ENCODE measurements around the gene SLC35A3. TPM values are rescaled to one million over a fixed set of nuclear protein-coding genes. Genes with fewer than 3 reads are reported as not detected.

The SLC35A3 gene
- total RNA-seq, 1 experiment from 2014 or later = 21.6 TPM

DNA sequence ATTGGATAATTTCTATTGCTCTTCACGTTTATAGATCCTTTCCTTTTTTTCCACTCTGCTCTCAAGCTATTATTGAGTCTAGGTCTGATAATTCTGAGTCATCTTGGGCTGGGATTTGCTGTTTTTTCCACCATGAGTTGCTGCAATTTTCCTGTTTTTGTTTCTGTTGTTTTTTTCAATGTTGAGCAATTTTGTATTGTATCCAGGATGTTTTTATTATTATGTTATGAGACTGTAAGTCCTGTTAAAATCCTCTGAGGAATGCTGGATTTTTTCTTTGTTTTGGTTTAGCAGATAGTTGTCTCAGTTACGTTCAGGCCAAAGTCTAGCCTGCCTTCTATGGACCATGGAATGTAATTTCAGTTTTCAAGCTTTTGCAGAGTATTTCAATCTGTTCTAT lies 13.0 kb upstream of the SLC35A3 start:
- Histone ChIP-seq H3K9ac (ENCODE audit: low read length) (no peak overlapping the region), H3K9me3 (ENCODE audit: control insufficient read depth in 1 of 2, insufficient read depth in 1 of 2, low read depth in 1 of 2, low read length in 2 of 2) (0 out of 4 replicates have a peak, but pooled peaks cover 0 to 3% of the 10 kb centered on the region in 2 experiments), H3K4me3 (replicated peaks in 1 of 2; ENCODE audit: low read depth in 1 of 2, low read length in 2 of 2) (no peak overlapping the region), H3K27me3 (ENCODE audit: insufficient read depth, low read length) (no peaks in the 10 kb centered on the region), H3K36me3 (ENCODE audit: control insufficient read depth in 1 of 2, insufficient read depth in 2 of 2, low read length in 2 of 2) (no peaks in the 10 kb centered on the region), H3K27ac (ENCODE audit: low read depth, low read length) (no peak overlapping the region), H3K79me2 (ENCODE audit: insufficient read depth, low read length) (no peaks in the 10 kb centered on the region), H3K9me2 (ENCODE audit: insufficient read depth) (no peaks in the 10 kb centered on the region), H2AFZ (ENCODE audit: low read depth, low read length, poor library complexity, severe bottlenecking) (no peak overlapping the region), H3K4me1 (ENCODE audit: control insufficient read depth in 1 of 2, insufficient read depth in 2 of 2, low read length in 2 of 2) (no peaks in the 10 kb centered on the region), H4K20me1 (ENCODE audit: insufficient read depth) (no peaks in the 10 kb centered on the region), H3K4me2 (ENCODE audit: low read length) (no peak overlapping the region)
- BruUV-seq (replicated peaks) = no TSS peak
- ChIA-PET CTCF (no interaction called here), POLR2A (no interaction called here), RAD21 (ENCODE audit: low non-redundant PET in 1 of 2, low total read pairs in 2 of 2, uncharacterized antibody in 2 of 2, unreplicated experiment in 2 of 2) (no interaction called here)
- intact Hi-C loops (cut with micrococcal nuclease) = no loop called here
- no peak for DNase-seq (ENCODE audit: low read depth, low spot score)
- no peak for ATAC-seq
- TF ChIP-seq RAD21 (IDR thresholded peaks at IDR 0.05; ENCODE audit: low read depth) (no peak), SIN3A (IDR thresholded peaks at IDR 0.05; ENCODE audit: low read depth) (no peak), YY1 (IDR thresholded peaks at IDR 0.05; ENCODE audit: extremely low read depth, insufficient replicate concordance, low read depth, low read length) (no peak), ELF1 (IDR thresholded peaks at IDR 0.05; ENCODE audit: borderline replicate concordance, low read depth) (no peak), EZH2 (IDR thresholded peaks at IDR 0.05) (no peak), FOSL1 (IDR thresholded peaks at IDR 0.05; ENCODE audit: low read depth) (no peak), EGR1 (IDR thresholded peaks at IDR 0.05; ENCODE audit: low read depth) (no peak), ZFX (IDR thresholded peaks at IDR 0.05) (no peak), CBX3 (IDR thresholded peaks at IDR 0.05; ENCODE audit: low read depth) (no peak), JUND (IDR thresholded peaks at IDR 0.05) (no peak), SRF (IDR thresholded peaks at IDR 0.05; ENCODE audit: low read depth) (no peak), ZNF274 (IDR thresholded peaks at IDR 0.05; ENCODE audit: low read depth, low read length) (no peak), POLR2AphosphoS5 (IDR thresholded peaks at IDR 0.05; ENCODE audit: low read depth, low read length) (no peak), CEBPB (IDR thresholded peaks at IDR 0.05; ENCODE audit: low read depth) (no peak), TCF7L2 (IDR thresholded peaks at IDR 0.05; ENCODE audit: borderline replicate concordance, extremely low read depth, insufficient read depth, insufficient read length) (no peak)
- TF ChIP-seq, protein P1, sequence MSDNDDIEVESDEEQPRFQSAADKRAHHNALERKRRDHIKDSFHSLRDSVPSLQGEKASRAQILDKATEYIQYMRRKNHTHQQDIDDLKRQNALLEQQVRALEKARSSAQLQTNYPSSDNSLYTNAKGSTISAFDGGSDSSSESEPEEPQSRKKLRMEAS (IDR thresholded peaks at IDR 0.05) = no peak
- TF ChIP-seq, protein P2, sequence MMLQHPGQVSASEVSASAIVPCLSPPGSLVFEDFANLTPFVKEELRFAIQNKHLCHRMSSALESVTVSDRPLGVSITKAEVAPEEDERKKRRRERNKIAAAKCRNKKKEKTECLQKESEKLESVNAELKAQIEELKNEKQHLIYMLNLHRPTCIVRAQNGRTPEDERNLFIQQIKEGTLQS (IDR thresholded peaks at IDR 0.05) = no peak
- TF ChIP-seq, protein P3, sequence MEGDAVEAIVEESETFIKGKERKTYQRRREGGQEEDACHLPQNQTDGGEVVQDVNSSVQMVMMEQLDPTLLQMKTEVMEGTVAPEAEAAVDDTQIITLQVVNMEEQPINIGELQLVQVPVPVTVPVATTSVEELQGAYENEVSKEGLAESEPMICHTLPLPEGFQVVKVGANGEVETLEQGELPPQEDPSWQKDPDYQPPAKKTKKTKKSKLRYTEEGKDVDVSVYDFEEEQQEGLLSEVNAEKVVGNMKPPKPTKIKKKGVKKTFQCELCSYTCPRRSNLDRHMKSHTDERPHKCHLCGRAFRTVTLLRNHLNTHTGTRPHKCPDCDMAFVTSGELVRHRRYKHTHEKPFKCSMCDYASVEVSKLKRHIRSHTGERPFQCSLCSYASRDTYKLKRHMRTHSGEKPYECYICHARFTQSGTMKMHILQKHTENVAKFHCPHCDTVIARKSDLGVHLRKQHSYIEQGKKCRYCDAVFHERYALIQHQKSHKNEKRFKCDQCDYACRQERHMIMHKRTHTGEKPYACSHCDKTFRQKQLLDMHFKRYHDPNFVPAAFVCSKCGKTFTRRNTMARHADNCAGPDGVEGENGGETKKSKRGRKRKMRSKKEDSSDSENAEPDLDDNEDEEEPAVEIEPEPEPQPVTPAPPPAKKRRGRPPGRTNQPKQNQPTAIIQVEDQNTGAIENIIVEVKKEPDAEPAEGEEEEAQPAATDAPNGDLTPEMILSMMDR (IDR thresholded peaks at IDR 0.05 in 2 of 3, conservative IDR thresholded peaks at IDR 0.05 in 1 of 3; ENCODE audit: borderline replicate concordance in 1 of 3, insufficient read depth in 1 of 3, low read depth in 2 of 3, low read length in 2 of 3) = no peak
- TF ChIP-seq, protein P4, sequence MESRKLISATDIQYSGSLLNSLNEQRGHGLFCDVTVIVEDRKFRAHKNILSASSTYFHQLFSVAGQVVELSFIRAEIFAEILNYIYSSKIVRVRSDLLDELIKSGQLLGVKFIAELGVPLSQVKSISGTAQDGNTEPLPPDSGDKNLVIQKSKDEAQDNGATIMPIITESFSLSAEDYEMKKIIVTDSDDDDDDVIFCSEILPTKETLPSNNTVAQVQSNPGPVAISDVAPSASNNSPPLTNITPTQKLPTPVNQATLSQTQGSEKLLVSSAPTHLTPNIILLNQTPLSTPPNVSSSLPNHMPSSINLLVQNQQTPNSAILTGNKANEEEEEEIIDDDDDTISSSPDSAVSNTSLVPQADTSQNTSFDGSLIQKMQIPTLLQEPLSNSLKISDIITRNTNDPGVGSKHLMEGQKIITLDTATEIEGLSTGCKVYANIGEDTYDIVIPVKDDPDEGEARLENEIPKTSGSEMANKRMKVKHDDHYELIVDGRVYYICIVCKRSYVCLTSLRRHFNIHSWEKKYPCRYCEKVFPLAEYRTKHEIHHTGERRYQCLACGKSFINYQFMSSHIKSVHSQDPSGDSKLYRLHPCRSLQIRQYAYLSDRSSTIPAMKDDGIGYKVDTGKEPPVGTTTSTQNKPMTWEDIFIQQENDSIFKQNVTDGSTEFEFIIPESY (IDR thresholded peaks at IDR 0.05; ENCODE audit: extremely low read depth, insufficient replicate concordance, low read length) = no peak
